HEK293 (cell line): ENCODE data around the gene ZFP62.

ENCODE experiments used
- CTCF ChIA-PET: fragments of 350-600 bp; formaldehyde crosslinking; extraction: SDS; loops from one replicate; lab custom pipeline; 2021; ENCODE audit warnings: antibody characterized with exemption; lab: Yijun Ruan, JAX
- POLR2A ChIA-PET: fragments of 300-600 bp; formaldehyde crosslinking; extraction: SDS; loops from one replicate; lab custom pipeline; 2020; ENCODE audit warnings: antibody characterized with exemption, inconsistent platforms; lab: Yijun Ruan, JAX
- H3K27ac ChIP-seq: fragments of 200-500 bp; sonication (Bioruptor generic); 2 replicates; pipeline ENCODE4 v1.5.1; 2014; ENCODE audit warnings: low read depth, low read length, control low read depth, inconsistent platforms; ENCODE audit errors: extremely low read depth
- H3K36me3 ChIP-seq, 2 experiments: fragments of 200-500 bp in 1 of 2; sonication (Bioruptor generic) in 1 of 2; 1 replicate in 1 of 2; 2 replicates in 1 of 2; pipeline ENCODE4 v1.5.1; 2014 to 2017; ENCODE audit warnings: inconsistent platforms in 2 of 2, low read length in 2 of 2; ENCODE audit not compliant: control insufficient read depth in 2 of 2, insufficient read depth in 1 of 2
- H3K4me1 ChIP-seq: fragments of 200-500 bp; sonication (Bioruptor generic); 2 replicates; pipeline ENCODE4 v1.5.1; 2014; ENCODE audit warnings: mild to moderate bottlenecking, low read length, inconsistent platforms; ENCODE audit not compliant: control insufficient read depth, insufficient read depth
- H3K4me3 ChIP-seq: 2 replicates; pipeline ENCODE4 v1.5.1; 2011; ENCODE audit warnings: low read depth, mild to moderate bottlenecking, control low read depth, low read length, moderate library complexity
- H3K9me3 ChIP-seq: fragments of 200-500 bp; sonication (Bioruptor generic); 2 replicates; pipeline ENCODE4 v1.5.1; 2014; ENCODE audit warnings: low read depth, low read length, inconsistent platforms; ENCODE audit not compliant: control insufficient read depth, insufficient read depth
- KLF7 ChIP-seq: fragments of 450-650 bp; formaldehyde crosslinking; IDR thresholded peaks from 2 replicates; pipeline ENCODE4 v1.5.1; 2016; ENCODE audit warnings: missing biosample characterization, missing genetic modification characterization, borderline replicate concordance
- ZNF140 ChIP-seq: fragments of 450-650 bp; formaldehyde crosslinking; IDR thresholded peaks from 2 replicates; pipeline ENCODE4 v1.5.1; 2016; ENCODE audit warnings: missing biosample characterization, missing genetic modification characterization
- ZNF366 ChIP-seq: fragments of 450-650 bp; formaldehyde crosslinking; conservative IDR thresholded peaks from 2 replicates; pipeline ENCODE4 v1.5.1; 2016; ENCODE audit warnings: missing biosample characterization, missing genetic modification characterization
- ZNF426 ChIP-seq: fragments of 450-650 bp; formaldehyde crosslinking; IDR thresholded peaks from 2 replicates; pipeline ENCODE4 v1.5.1; 2017; ENCODE audit warnings: missing biosample characterization, missing genetic modification characterization, mild to moderate bottlenecking, inconsistent platforms, moderate library complexity
- ZNF624 ChIP-seq: fragments of 450-650 bp; formaldehyde crosslinking; IDR thresholded peaks from 2 replicates; pipeline ENCODE4 v1.5.1; 2017; ENCODE audit warnings: missing biosample characterization, missing genetic modification characterization
- TF ChIP-seq, protein P1 (sequence below): fragments of 450-650 bp; formaldehyde crosslinking; conservative IDR thresholded peaks from 2 replicates; pipeline ENCODE4 v1.5.1; 2016; ENCODE audit warnings: low read depth, missing biosample characterization, missing genetic modification characterization
- TF ChIP-seq, protein P2 (sequence below): fragments of 450-650 bp; formaldehyde crosslinking; IDR thresholded peaks from 2 replicates; pipeline ENCODE4 v1.5.1; 2016; ENCODE audit warnings: missing biosample characterization, missing genetic modification characterization, borderline replicate concordance

Gene ZFP62

GRCh38 chr5:180830253-180831138, 30.6 kb downstream of the ZFP62 start:
- peak overlapping the region; percentile 68; the same call in 1 of the 2 replicates for H3K27ac ChIP-seq
- TF ChIP-seq ZNF140 (tag by site-specific recombination), result no peak
- TF ChIP-seq KLF7 (tag by site-specific recombination), result no peak
- TF ChIP-seq, all 188 proteins: peak for 0
- POLR2A ChIA-PET, result no interaction called here

DNA sequence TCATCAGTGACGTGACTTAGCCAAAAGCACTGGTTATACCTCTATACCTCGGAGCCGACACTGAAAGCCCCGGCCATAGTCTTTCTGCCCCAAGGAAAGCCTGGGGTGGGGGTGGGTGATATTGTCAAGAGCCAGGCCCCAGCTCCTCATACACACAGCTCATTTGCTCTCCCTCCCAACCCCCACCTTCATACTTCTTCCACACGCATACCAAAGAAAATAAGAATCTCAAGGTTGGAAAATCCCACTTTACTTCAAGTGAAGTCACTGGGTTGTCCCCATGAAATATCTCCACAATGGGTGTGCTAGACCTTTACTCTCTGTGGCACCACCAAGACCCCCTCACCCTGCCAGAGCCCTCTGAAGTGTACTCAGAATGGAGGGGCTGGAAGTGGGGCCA, 31.4 kb downstream of the ZFP62 start:
- H3K9me3 ChIP-seq, result no peaks in the 10 kb centered on the region
- no peak for TF ChIP-seq ZNF624 (tag by site-specific recombination)
- TF ChIP-seq, protein P1, sequence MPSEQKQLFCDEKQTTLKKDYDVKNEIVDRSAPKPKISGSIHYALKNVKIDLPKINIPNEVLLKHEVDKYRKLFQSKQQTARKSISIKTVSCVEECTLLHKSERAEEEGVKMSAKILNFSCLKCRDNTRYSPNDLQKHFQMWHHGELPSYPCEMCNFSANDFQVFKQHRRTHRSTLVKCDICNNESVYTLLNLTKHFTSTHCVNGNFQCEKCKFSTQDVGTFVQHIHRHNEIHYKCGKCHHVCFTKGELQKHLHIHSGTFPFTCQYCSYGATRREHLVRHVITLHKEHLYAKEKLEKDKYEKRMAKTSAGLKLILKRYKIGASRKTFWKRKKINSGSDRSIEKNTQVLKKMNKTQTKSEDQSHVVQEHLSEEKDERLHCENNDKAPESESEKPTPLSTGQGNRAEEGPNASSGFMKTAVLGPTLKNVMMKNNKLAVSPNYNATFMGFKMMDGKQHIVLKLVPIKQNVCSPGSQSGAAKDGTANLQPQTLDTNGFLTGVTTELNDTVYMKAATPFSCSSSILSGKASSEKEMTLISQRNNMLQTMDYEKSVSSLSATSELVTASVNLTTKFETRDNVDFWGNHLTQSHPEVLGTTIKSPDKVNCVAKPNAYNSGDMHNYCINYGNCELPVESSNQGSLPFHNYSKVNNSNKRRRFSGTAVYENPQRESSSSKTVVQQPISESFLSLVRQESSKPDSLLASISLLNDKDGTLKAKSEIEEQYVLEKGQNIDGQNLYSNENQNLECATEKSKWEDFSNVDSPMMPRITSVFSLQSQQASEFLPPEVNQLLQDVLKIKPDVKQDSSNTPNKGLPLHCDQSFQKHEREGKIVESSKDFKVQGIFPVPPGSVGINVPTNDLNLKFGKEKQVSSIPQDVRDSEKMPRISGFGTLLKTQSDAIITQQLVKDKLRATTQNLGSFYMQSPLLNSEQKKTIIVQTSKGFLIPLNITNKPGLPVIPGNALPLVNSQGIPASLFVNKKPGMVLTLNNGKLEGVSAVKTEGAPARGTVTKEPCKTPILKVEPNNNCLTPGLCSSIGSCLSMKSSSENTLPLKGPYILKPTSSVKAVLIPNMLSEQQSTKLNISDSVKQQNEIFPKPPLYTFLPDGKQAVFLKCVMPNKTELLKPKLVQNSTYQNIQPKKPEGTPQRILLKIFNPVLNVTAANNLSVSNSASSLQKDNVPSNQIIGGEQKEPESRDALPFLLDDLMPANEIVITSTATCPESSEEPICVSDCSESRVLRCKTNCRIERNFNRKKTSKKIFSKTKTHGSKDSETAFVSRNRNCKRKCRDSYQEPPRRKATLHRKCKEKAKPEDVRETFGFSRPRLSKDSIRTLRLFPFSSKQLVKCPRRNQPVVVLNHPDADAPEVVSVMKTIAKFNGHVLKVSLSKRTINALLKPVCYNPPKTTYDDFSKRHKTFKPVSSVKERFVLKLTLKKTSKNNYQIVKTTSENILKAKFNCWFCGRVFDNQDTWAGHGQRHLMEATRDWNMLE (tag by site-specific recombination), result no peak
- no peak for TF ChIP-seq ZNF426 (tag by site-specific recombination)
- TF ChIP-seq, protein P2, sequence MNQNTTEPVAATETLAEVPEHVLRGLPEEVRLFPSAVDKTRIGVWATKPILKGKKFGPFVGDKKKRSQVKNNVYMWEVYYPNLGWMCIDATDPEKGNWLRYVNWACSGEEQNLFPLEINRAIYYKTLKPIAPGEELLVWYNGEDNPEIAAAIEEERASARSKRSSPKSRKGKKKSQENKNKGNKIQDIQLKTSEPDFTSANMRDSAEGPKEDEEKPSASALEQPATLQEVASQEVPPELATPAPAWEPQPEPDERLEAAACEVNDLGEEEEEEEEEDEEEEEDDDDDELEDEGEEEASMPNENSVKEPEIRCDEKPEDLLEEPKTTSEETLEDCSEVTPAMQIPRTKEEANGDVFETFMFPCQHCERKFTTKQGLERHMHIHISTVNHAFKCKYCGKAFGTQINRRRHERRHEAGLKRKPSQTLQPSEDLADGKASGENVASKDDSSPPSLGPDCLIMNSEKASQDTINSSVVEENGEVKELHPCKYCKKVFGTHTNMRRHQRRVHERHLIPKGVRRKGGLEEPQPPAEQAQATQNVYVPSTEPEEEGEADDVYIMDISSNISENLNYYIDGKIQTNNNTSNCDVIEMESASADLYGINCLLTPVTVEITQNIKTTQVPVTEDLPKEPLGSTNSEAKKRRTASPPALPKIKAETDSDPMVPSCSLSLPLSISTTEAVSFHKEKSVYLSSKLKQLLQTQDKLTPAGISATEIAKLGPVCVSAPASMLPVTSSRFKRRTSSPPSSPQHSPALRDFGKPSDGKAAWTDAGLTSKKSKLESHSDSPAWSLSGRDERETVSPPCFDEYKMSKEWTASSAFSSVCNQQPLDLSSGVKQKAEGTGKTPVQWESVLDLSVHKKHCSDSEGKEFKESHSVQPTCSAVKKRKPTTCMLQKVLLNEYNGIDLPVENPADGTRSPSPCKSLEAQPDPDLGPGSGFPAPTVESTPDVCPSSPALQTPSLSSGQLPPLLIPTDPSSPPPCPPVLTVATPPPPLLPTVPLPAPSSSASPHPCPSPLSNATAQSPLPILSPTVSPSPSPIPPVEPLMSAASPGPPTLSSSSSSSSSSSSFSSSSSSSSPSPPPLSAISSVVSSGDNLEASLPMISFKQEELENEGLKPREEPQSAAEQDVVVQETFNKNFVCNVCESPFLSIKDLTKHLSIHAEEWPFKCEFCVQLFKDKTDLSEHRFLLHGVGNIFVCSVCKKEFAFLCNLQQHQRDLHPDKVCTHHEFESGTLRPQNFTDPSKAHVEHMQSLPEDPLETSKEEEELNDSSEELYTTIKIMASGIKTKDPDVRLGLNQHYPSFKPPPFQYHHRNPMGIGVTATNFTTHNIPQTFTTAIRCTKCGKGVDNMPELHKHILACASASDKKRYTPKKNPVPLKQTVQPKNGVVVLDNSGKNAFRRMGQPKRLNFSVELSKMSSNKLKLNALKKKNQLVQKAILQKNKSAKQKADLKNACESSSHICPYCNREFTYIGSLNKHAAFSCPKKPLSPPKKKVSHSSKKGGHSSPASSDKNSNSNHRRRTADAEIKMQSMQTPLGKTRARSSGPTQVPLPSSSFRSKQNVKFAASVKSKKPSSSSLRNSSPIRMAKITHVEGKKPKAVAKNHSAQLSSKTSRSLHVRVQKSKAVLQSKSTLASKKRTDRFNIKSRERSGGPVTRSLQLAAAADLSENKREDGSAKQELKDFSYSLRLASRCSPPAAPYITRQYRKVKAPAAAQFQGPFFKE (tag by site-specific recombination), result no peak
- TF ChIP-seq ZNF366 (tag by site-specific recombination), result no peak
- no peak overlapping the region for H3K27ac ChIP-seq
- H3K4me1 ChIP-seq, result no peaks in the 10 kb centered on the region
- ChIA-PET POLR2A (no interaction called here), CTCF (interaction anchor here (0.7 to 1.0 kb wide), 2 partner anchors 236 to 339 kb away, joined by 4 to 5 read pairs; no protein-coding TSS in a partner anchor)
- no peak overlapping the region for H3K4me3 ChIP-seq
- no peaks in the 10 kb centered on the region for H3K36me3 ChIP-seq

More at GRCh38 chr5:180830253-180831138, 30.6 kb downstream of the ZFP62 start:
- Histone ChIP-seq H3K36me3 (no peaks in the 10 kb centered on the region), H3K9me3 (no peaks in the 10 kb centered on the region), H3K4me1 (no peaks in the 10 kb centered on the region), H3K4me3 (no peak overlapping the region)
- CTCF ChIA-PET, result interaction anchor here (0.9 to 1.0 kb wide), 2 partner anchors 38 to 338 kb away, joined by 4 to 5 read pairs; no protein-coding TSS in a partner anchor
